Measurements from ENCODE around the gene C16orf96. TPM values are rescaled to one million over a fixed set of nuclear protein-coding genes. Genes with fewer than 3 reads are reported as not detected.

C16orf96 gene
- total RNA-seq, 1 donor from 2014 or later = not detected

GRCh38 chr16:4631444-4631843 lies 75.3 kb downstream of the C16orf96 start:
- Histone ChIP-seq H3K4me3 (no peak overlapping the region), H3K36me3 (peaks cover 0 to 7% of the 10 kb centered on the region in 2 donors), H3K27ac (no peak overlapping the region), H3K27me3 (no peaks in the 10 kb centered on the region), H3K9me3 (no peaks in the 10 kb centered on the region), H3K4me1 (peaks cover 11% of the 10 kb centered on the region)
- intact Hi-C loops (cut with DNase I) = no loop called here
- TF ChIP-seq POLR2AphosphoS5 (IDR thresholded peaks at IDR 0.05; ENCODE audit: insufficient read depth in 1 of 2, low read depth in 1 of 2) (no peak), CTCF (IDR thresholded peaks at IDR 0.05) (no peak), POLR2A (IDR thresholded peaks at IDR 0.05) (no peak)
- DNase-seq (ENCODE audit: extremely low spot score in 2 of 2) = no peak

GRCh38 chr16:4633910-4634635 lies 77.9 kb downstream of the C16orf96 start:
- Histone ChIP-seq H3K4me1 (peaks cover 27% of the 10 kb centered on the region), H3K4me3 (no peak overlapping the region), H3K27ac (no peak overlapping the region), H3K27me3 (no peaks in the 10 kb centered on the region), H3K9me3 (no peaks in the 10 kb centered on the region), H3K36me3 (peaks cover 0 to 7% of the 10 kb centered on the region in 2 donors)
- intact Hi-C loops (cut with DNase I) = no loop called here
- no peak for TF ChIP-seq POLR2AphosphoS5 (IDR thresholded peaks at IDR 0.05; ENCODE audit: insufficient read depth in 1 of 2, low read depth in 1 of 2)
- no peak for TF ChIP-seq POLR2A (IDR thresholded peaks at IDR 0.05)
- no peak for TF ChIP-seq CTCF (IDR thresholded peaks at IDR 0.05)
- DNase-seq (ENCODE audit: extremely low spot score in 2 of 2) = no peak

GRCh38 chr16:4634768-4635167 lies 78.6 kb downstream of the C16orf96 start:
- no peak overlapping the region for H3K27ac ChIP-seq
- DNase-seq (ENCODE audit: extremely low spot score in 2 of 2) = no peak
- no peak overlapping the region for H3K4me3 ChIP-seq
- no peaks in the 10 kb centered on the region for H3K27me3 ChIP-seq
- H3K36me3 ChIP-seq = peaks cover 0 to 7% of the 10 kb centered on the region in 2 donors
- intact Hi-C loops (cut with DNase I) = no loop called here
- H3K9me3 ChIP-seq = no peaks in the 10 kb centered on the region
- TF ChIP-seq POLR2AphosphoS5 (IDR thresholded peaks at IDR 0.05; ENCODE audit: insufficient read depth in 1 of 2, low read depth in 1 of 2) = no peak
- no peak for TF ChIP-seq CTCF (IDR thresholded peaks at IDR 0.05)
- TF ChIP-seq POLR2A (IDR thresholded peaks at IDR 0.05) = no peak
- peaks cover 34% of the 10 kb centered on the region for H3K4me1 ChIP-seq

- Histone ChIP-seq H3K4me3 (no peak overlapping the region), H3K4me1 (peaks cover 44% of the 10 kb centered on the region), H3K9me3 (no peaks in the 10 kb centered on the region), H3K27ac (no peak overlapping the region), H3K36me3 (peaks cover 0 to 7% of the 10 kb centered on the region in 2 donors), H3K27me3 (no peaks in the 10 kb centered on the region)
- intact Hi-C loops (cut with DNase I) = no loop called here
- no peak for DNase-seq (ENCODE audit: extremely low spot score in 2 of 2)
- TF ChIP-seq CTCF (IDR thresholded peaks at IDR 0.05) (no peak), POLR2A (IDR thresholded peaks at IDR 0.05) (no peak), POLR2AphosphoS5 (IDR thresholded peaks at IDR 0.05; ENCODE audit: insufficient read depth in 1 of 2, low read depth in 1 of 2) (no peak)
Observed at GRCh38 chr16:4636196-4636595, 80.1 kb downstream of the C16orf96 start.

GRCh38 chr16:4637501-4638166 lies 81.5 kb downstream of the C16orf96 start:
- no peak for DNase-seq (ENCODE audit: extremely low spot score in 2 of 2)
- Histone ChIP-seq H3K9me3 (no peaks in the 10 kb centered on the region), H3K4me3 (no peak overlapping the region), H3K27me3 (no peaks in the 10 kb centered on the region), H3K36me3 (peaks cover 0 to 7% of the 10 kb centered on the region in 2 donors), H3K27ac (no peak overlapping the region), H3K4me1 (peaks cover 44% of the 10 kb centered on the region)
- intact Hi-C loops (cut with DNase I) = no loop called here
- no peak for TF ChIP-seq CTCF (IDR thresholded peaks at IDR 0.05)
- TF ChIP-seq POLR2AphosphoS5 (IDR thresholded peaks at IDR 0.05; ENCODE audit: insufficient read depth in 1 of 2, low read depth in 1 of 2) = no peak
- no peak for TF ChIP-seq POLR2A (IDR thresholded peaks at IDR 0.05)

Measured in vagina (tissue), 2 donors.